Erythroblast (primary cell): ENCODE data around the gene ITPRID1.

Experiments used
- GATA1 ChIP-seq: IDR thresholded peaks from 2 replicates; pipeline ENCODE4 v1.6.1; 2011; ENCODE audit warnings: low read depth, mild to moderate bottlenecking, control low read depth, low read length, moderate library complexity
- POLR2A ChIP-seq: IDR thresholded peaks from 2 replicates; pipeline ENCODE4 v1.6.1; 2011; ENCODE audit warnings: mild to moderate bottlenecking, low read length

GRCh38 chr7:31488562-31489203, 25.2 kb upstream of the ITPRID1 start:
- no peak for TF ChIP-seq POLR2A
- no peak for TF ChIP-seq GATA1
